Measurements from ENCODE around the gene PRR23E. TPM values are rescaled to one million over a fixed set of nuclear protein-coding genes. Genes with fewer than 3 reads are reported as not detected.

PRR23E gene
- total and polyA plus RNA-seq, 2 donors (not counting 3 experiments of a cell fraction or from before 2014, with no cell fraction given): not detected

DNA sequence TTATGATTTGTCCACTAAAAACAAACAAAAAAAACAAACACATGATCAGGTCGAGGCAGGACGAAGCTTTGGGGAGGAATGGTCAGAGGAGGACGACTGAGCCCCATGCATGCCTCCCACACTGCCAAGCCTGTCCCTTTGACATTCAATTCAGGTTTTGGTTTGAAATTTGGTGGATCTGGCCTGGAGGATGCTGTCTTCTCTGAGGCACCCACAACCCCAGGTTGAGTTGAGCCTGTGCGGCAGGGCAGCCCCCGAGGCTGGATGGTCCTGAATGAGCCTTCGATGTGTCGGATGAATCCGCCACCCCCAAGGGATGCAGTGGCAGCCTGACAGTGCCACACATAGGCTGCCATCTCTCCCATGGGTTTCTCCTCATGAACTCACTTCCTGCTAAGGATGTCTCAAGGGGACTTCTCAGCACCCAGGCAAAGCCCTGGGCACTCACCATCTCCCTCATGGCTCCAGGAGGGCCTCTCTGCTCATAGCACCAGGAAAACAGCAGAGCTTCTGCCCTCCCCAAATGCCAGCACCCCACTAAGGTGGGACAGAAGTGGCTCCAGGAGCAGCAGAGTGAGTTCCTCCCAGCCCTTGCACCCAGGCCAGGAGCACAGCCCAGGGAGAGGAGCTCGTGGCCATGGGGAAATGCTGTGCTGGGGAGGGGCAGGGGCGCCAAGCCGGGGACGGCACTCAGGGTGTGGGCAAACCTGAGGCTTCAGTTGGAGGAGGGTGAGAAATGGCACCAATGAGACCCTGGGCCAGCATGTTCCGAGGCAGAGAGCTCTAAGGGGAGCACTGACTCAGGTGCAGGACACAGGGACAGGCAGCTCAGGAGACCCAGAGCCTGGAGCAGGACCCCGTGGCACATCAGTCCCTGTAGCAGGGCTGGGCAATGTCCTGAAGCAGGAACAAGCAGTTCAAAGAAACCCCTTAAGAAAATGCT lies 18.5 kb downstream of the PRR23E start:
- Histone ChIP-seq H3K9ac (replicated peaks; ENCODE audit: extremely low read depth, insufficient read depth, low read length) (no peak overlapping the region), H2AFZ (ENCODE audit: low read depth, low read length) (no peak overlapping the region), H4K20me1 (replicated peaks; ENCODE audit: control insufficient read depth, extremely low read depth, insufficient read depth, low read length) (no peaks in the 10 kb centered on the region), H3K36me3 (ENCODE audit: control insufficient read depth in 2 of 2, extremely low read depth in 1 of 2, insufficient read depth in 2 of 2, low read length in 2 of 2) (no peaks in the 10 kb centered on the region), H3K9me1 (replicated peaks; ENCODE audit: control insufficient read depth, extremely low read depth, insufficient read depth, low read length) (no peaks in the 10 kb centered on the region), H3K4me2 (ENCODE audit: insufficient read depth, low read length) (no peak overlapping the region), H3K79me2 (ENCODE audit: control insufficient read depth, insufficient read depth, low read length) (no peaks in the 10 kb centered on the region), H3K27ac (ENCODE audit: insufficient read depth, low read depth, low read length) (no peak overlapping the region), H3K4me1 (ENCODE audit: control insufficient read depth, extremely low read depth, insufficient read depth, low read length) (no peaks in the 10 kb centered on the region), H3K27me3 (ENCODE audit: control insufficient read depth in 2 of 2, insufficient read depth in 2 of 2, low read length in 2 of 2) (no peaks in the 10 kb centered on the region), H3K9me3 (replicated peaks; ENCODE audit: control insufficient read depth, insufficient read depth, low read length) (no peaks in the 10 kb centered on the region), H3K4me3 (replicated peaks in 1 of 3; ENCODE audit: insufficient read depth in 1 of 3, low read depth in 1 of 3, low read length in 3 of 3) (no peak overlapping the region)
- TF ChIP-seq GATA2 (IDR thresholded peaks at IDR 0.05; ENCODE audit: insufficient read depth, insufficient read length, low read depth, low read length) (no peak), EZH2 (IDR thresholded peaks at IDR 0.05; ENCODE audit: borderline replicate concordance, low read depth, low read length, severe bottlenecking) (no peak), FOS (IDR thresholded peaks at IDR 0.05; ENCODE audit: borderline replicate concordance, insufficient read depth, low read length) (no peak), POLR2A (IDR thresholded peaks at IDR 0.05; ENCODE audit: low read depth, low read length) (no peak), JUN (IDR thresholded peaks at IDR 0.05; ENCODE audit: borderline replicate concordance, insufficient read depth, insufficient read length, low read depth) (no peak), MYC (IDR thresholded peaks at IDR 0.05; ENCODE audit: low read depth, low read length) (no peak), POLR2AphosphoS5 (IDR thresholded peaks at IDR 0.05; ENCODE audit: insufficient read depth, low read depth, low read length) (no peak)
- TF ChIP-seq, protein P1, sequence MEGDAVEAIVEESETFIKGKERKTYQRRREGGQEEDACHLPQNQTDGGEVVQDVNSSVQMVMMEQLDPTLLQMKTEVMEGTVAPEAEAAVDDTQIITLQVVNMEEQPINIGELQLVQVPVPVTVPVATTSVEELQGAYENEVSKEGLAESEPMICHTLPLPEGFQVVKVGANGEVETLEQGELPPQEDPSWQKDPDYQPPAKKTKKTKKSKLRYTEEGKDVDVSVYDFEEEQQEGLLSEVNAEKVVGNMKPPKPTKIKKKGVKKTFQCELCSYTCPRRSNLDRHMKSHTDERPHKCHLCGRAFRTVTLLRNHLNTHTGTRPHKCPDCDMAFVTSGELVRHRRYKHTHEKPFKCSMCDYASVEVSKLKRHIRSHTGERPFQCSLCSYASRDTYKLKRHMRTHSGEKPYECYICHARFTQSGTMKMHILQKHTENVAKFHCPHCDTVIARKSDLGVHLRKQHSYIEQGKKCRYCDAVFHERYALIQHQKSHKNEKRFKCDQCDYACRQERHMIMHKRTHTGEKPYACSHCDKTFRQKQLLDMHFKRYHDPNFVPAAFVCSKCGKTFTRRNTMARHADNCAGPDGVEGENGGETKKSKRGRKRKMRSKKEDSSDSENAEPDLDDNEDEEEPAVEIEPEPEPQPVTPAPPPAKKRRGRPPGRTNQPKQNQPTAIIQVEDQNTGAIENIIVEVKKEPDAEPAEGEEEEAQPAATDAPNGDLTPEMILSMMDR (IDR thresholded peaks at IDR 0.05; ENCODE audit: extremely low read depth in 1 of 2, insufficient read depth in 1 of 2, low read depth in 1 of 2, low read length in 2 of 2): no peak
- TF ChIP-seq, protein P2, sequence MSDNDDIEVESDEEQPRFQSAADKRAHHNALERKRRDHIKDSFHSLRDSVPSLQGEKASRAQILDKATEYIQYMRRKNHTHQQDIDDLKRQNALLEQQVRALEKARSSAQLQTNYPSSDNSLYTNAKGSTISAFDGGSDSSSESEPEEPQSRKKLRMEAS (IDR thresholded peaks at IDR 0.05; ENCODE audit: insufficient read depth, insufficient read length): no peak
- CTCF ChIA-PET: no interaction called here
- BruUV-seq (replicated peaks): no TSS peak
- dilution Hi-C loops (cut with MboI; ENCODE audit: extremely low pct_ligation_motif_present, low sequenced_read_pairs): no loop called here
- FAIRE-seq (no peak), DNase-seq (ENCODE audit: low read depth, low spot score) (no peak)
- POLR2A ChIA-PET: no interaction called here
- intact Hi-C loops (cut with micrococcal nuclease): no loop called here

All from endothelial cell of umbilical vein (primary cell).